Measurements from ENCODE around the gene HES2.
"Not testable (repeated sequence)": the region's sequence is repeated elsewhere in the genome, so short reads cannot be mapped to it uniquely, and the experiment has no call there.

Gene HES2

DNA sequence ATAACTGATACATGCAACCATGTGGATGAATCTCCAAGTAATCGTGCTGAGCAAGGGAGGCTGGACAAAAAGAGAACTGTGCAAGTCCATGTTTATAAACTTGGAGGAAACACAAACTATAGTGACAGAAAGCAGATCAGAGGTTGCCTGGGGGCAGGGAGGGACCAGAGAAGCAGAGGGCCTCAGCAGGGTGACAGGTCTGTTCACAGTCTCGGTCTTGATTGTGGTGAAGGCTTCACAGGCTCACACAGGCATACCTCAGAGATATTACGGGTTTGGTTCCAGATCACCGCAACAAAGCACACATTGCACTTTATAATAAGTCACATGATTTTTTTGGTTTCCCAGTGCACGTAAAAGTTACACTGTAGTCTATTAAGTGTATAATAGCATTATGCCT, 54.7 kb downstream of the HES2 start:
- Histone ChIP-seq H3K4me3 (ENCODE audit: low read length) (no peak overlapping the region), H3K36me3 (ENCODE audit: control insufficient read depth, low read depth, low read length) (no peaks in the 10 kb centered on the region), H3K4me1 (ENCODE audit: control insufficient read depth, low read depth, low read length) (peaks cover 1% of the 10 kb centered on the region), H3K9me3 (ENCODE audit: control insufficient read depth, low read depth, low read length) (no peaks in the 10 kb centered on the region), H3K27me3 (ENCODE audit: control insufficient read depth, insufficient read depth, low read length) (no peaks in the 10 kb centered on the region), H3K27ac (ENCODE audit: low read length) (no peak overlapping the region), H3K9ac (ENCODE audit: low read length) (no peak overlapping the region)

GRCh38 chr1:6363085-6363884, 56.4 kb downstream of the HES2 start:
- not testable (repeated sequence) for H3K27ac ChIP-seq (ENCODE audit: low read length); H3K9ac ChIP-seq (ENCODE audit: low read length); H3K27me3 ChIP-seq (ENCODE audit: control insufficient read depth, insufficient read depth, low read length)

More at GRCh38 chr1:6363085-6363884, 56.4 kb downstream of the HES2 start:
- not testable (repeated sequence) for H3K9me3 ChIP-seq (ENCODE audit: control insufficient read depth, low read depth, low read length); H3K36me3 ChIP-seq (ENCODE audit: control insufficient read depth, low read depth, low read length); H3K4me3 ChIP-seq (ENCODE audit: low read length)
- H3K4me1 ChIP-seq (ENCODE audit: control insufficient read depth, low read depth, low read length) = peaks cover 12% of the 10 kb centered on the region
